ENCODE results near the gene RBM39. TPM values are rescaled to one million over a fixed set of nuclear protein-coding genes. Genes with fewer than 3 reads are reported as not detected.

The RBM39 gene
- total and polyA plus RNA-seq, 10 of the 15 experiments (the other 5 are each of a cell fraction or from before 2014, with no cell fraction given) = 135 to 280 (median 217) TPM

DNA sequence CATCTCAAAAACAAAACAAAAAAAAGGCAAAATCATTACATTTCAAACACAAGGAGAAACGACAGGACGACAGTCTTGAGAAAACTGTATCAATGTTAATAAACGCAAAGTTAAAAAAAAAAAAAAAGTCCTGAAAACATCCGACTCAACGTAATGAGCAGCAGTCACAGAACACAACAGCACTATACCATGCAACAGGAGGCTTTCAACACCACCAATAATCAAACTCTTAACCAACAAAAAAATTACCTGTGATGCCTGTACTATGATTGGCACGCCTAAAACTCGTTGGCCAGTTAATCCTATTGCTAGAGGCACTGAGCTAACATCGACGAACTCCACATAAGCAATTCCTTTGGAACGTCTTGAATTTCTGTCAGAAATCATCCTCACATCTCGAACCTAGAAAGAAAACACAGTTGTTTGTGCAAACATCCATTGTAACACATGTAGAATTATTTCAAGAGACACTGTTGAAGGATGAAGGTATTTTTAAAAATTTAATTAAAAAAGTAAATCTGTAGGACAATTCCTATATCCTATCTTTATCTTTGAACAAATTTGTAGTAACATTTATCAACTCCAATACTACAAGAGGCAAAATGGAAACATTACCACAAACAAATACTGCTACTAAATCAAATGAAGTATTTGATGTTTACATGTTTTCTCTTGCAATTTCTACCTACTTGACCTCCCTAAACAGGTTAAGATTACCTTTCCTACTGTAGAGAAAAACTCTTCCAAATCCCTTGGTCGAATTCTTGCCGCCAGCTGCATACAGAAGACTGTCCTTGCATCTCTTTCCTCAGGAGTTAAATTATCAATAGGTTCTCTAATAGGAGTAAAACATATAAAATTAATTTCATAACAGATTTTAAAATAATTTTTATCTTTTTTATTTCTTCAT, 17.5 kb downstream of the RBM39 start:
- BruUV-seq (replicated peaks) = no TSS peak
- H3K9me3 ChIP-seq (replicated peaks; ENCODE audit: control insufficient read depth, insufficient read depth, low read length) = no peaks in the 10 kb centered on the region
- peaks cover 48% of the 10 kb centered on the region for H3K79me2 ChIP-seq (ENCODE audit: control insufficient read depth, insufficient read depth, low read length)
- H3K36me3 ChIP-seq (ENCODE audit: control insufficient read depth in 2 of 2, insufficient read depth in 2 of 2, low read length in 1 of 2) = peaks cover 25 to 47% of the 10 kb centered on the region in 2 experiments
- H3K4me1 ChIP-seq (ENCODE audit: control insufficient read depth, insufficient read depth, low read length) = no peaks in the 10 kb centered on the region; the same call in 1 of the 2 replicates
- CTCF ChIA-PET = no interaction called here
- TF ChIP-seq POLR2AphosphoS5 (IDR thresholded peaks at IDR 0.05; ENCODE audit: low read length) = 0 out of 2 replicates have a peak, but pooled peaks have one; percentile 8
- no peak for TF ChIP-seq RBBP5 (conservative IDR thresholded peaks at IDR 0.05)
- no peak for TF ChIP-seq YY1 (IDR thresholded peaks at IDR 0.05; ENCODE audit: low read depth, low read length)
- TF ChIP-seq FOS (IDR thresholded peaks at IDR 0.05; ENCODE audit: borderline replicate concordance, extremely low read depth, insufficient read length) = no peak
- TF ChIP-seq POLR2AphosphoS2 (IDR thresholded peaks at IDR 0.05; ENCODE audit: low read depth, low read length) = peak; percentile 29; the same call in 1 of the 2 replicates
- TF ChIP-seq STAT3 (IDR thresholded peaks at IDR 0.05; ENCODE audit: low read depth, low read length) = no peak
- TF ChIP-seq HDAC6 (IDR thresholded peaks at IDR 0.05; ENCODE audit: unreplicated experiment) = no peak
- TF ChIP-seq EED (IDR thresholded peaks at IDR 0.05; ENCODE audit: low read depth) = no peak
- TF ChIP-seq SMAD1 (IDR thresholded peaks at IDR 0.05; ENCODE audit: low read depth, partially characterized antibody) = no peak
- TF ChIP-seq MAX (IDR thresholded peaks at IDR 0.05; ENCODE audit: low read depth, low read length) = no peak
- TF ChIP-seq FOXK2 (IDR thresholded peaks at IDR 0.05) = 0 out of 2 replicates have a peak, but pooled peaks have one; percentile 7
- no peak for TF ChIP-seq SPI1 (IDR thresholded peaks at IDR 0.05; ENCODE audit: borderline replicate concordance, insufficient read depth, low read depth, low read length)
- TF ChIP-seq USF2 (IDR thresholded peaks at IDR 0.05; ENCODE audit: borderline replicate concordance, low read depth, low read length) = no peak
- TF ChIP-seq JUND (IDR thresholded peaks at IDR 0.05; ENCODE audit: low read depth, low read length) = no peak
- no peak for TF ChIP-seq GATAD2B (conservative IDR thresholded peaks at IDR 0.05; ENCODE audit: low read depth)
- TF ChIP-seq RCOR1 (conservative IDR thresholded peaks at IDR 0.05; ENCODE audit: low read depth, low read length) = no peak
- no peak for TF ChIP-seq IRF3 (IDR thresholded peaks at IDR 0.05)
- no peak for TF ChIP-seq MEF2B (IDR thresholded peaks at IDR 0.05; ENCODE audit: partially characterized antibody, poor library complexity, severe bottlenecking)
- SMC1A ChIA-PET (ENCODE audit: uncharacterized antibody, unreplicated experiment) = interaction anchor here (1.2 kb wide), 1 partner anchor 15 kb away, joined by 3 read pairs; no protein-coding TSS in a partner anchor
- in situ Hi-C loops (cut with MboI) = no loop called here
- H3K4me2 ChIP-seq (ENCODE audit: control insufficient read depth, insufficient read depth) = no peak overlapping the region
- POLR2A ChIA-PET = interaction anchor here (0.6 to 1.2 kb wide), 6 partner anchors 14 to 137 kb away, joined by 5 to 7 read pairs (median 6); no protein-coding TSS in a partner anchor
- H3K27ac ChIP-seq (ENCODE audit: control insufficient read depth, insufficient read depth) = no peak overlapping the region
- no peak overlapping the region for H2AFZ ChIP-seq (ENCODE audit: control insufficient read depth, low read depth, low read length)
- H3K9ac ChIP-seq (ENCODE audit: control insufficient read depth, insufficient read depth, low read length) = no peak overlapping the region
- intact Hi-C loops (cut with micrococcal nuclease; ENCODE audit: unreplicated experiment) = no loop called here
- DNase-seq (ENCODE audit: low read depth, low spot score) = no peak
- no peak for ATAC-seq
- no peaks in the 10 kb centered on the region for H3K27me3 ChIP-seq (replicated peaks in 1 of 2; ENCODE audit: control insufficient read depth in 2 of 2, insufficient read depth in 2 of 2, low read length in 1 of 2)
- 96% methylated on average over 13 of the region's 13 CpGs for WGBS (ENCODE audit: insufficient coverage, insufficient replicate concordance, low lambda C conversion rate, missing lambda C conversion rate)
- peaks cover 17% of the 10 kb centered on the region; the same call in 1 of the 2 replicates for H4K20me1 ChIP-seq (ENCODE audit: control insufficient read depth, insufficient read depth)
- no peak for FAIRE-seq
- no peak overlapping the region for H3K4me3 ChIP-seq
- RAD21 ChIA-PET (ENCODE audit: unreplicated experiment) = no interaction called here

Data from GM12878 (cell line).